KOPT-K1 (cell line): ENCODE measurements around the gene GAA.

Experiments
- H3K27ac ChIP-seq: fragments of 200-600 bp; sonication (generic); 2 replicates; pipeline ENCODE4 v1.5.1; 2016; ENCODE audit warnings: antibody characterized with exemption, mild to moderate bottlenecking, low read depth, low read length; ENCODE audit not compliant: poor library complexity, severe bottlenecking
- H3K36me3 ChIP-seq: fragments of 200-600 bp; sonication (generic); 2 replicates; pipeline ENCODE4 v1.5.1; 2017; ENCODE audit warnings: antibody characterized with exemption, mild to moderate bottlenecking, low read length, moderate library complexity; ENCODE audit not compliant: insufficient read depth
- H3K9me3 ChIP-seq: fragments of 200-600 bp; sonication (generic); 2 replicates; pipeline ENCODE4 v1.5.1; 2017; ENCODE audit warnings: antibody characterized with exemption, low read length, mild to moderate bottlenecking; ENCODE audit not compliant: insufficient read depth, poor library complexity, severe bottlenecking

The GAA gene

DNA sequence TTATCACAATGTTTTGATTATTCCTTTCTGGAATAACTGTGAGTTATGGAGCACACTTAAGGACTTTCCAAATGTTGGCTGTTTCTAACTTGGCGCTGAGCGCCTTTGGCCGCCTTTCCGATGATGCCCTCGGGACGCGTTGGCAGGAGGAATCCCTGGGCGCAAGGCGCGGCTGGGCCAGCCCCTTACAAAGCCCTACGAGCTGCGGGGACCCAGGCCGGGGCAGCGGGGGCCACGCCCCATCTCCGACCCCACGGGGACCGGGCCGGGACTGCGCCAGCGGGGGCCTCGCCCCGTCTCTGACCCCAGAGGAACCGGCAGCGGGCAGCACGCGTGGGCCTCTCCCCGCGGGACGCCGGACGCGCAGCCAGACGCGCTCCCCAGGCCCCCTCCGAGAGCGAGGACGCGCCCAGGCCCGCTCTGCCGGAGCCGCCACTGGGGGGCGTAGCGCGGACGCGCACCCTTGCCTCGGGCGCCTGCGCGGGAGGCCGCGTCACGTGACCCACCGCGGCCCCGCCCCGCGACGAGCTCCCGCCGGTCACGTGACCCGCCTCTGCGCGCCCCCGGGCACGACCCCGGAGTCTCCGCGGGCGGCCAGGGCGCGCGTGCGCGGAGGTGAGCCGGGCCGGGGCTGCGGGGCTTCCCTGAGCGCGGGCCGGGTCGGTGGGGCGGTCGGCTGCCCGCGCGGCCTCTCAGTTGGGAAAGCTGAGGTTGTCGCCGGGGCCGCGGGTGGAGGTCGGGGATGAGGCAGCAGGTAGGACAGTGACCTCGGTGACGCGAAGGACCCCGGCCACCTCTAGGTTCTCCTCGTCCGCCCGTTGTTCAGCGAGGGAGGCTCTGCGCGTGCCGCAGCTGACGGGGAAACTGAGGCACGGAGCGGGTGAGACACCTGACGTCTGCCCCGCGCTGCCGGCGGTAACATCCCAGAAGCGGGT lies at the start of gene GAA:
GAA (plus strand) TSS at position 571 of the 935 bp plus-strand sequence. CDS start 3,006 bp downstream, outside the sequence.
- H3K9me3 ChIP-seq = no peaks in the 10 kb centered on the region
- H3K27ac ChIP-seq = peak within 1 kb of the TSS; percentile 77

GRCh38 chr17:80051681-80052080 lies 49.7 kb upstream of the GAA start:
- no peak overlapping the region for H3K27ac ChIP-seq
- no peaks in the 10 kb centered on the region for H3K9me3 ChIP-seq
- no peaks in the 10 kb centered on the region for H3K36me3 ChIP-seq

More for the DNA sequence above, at the start of gene GAA:
- no peaks in the 10 kb centered on the region for H3K36me3 ChIP-seq

DNA sequence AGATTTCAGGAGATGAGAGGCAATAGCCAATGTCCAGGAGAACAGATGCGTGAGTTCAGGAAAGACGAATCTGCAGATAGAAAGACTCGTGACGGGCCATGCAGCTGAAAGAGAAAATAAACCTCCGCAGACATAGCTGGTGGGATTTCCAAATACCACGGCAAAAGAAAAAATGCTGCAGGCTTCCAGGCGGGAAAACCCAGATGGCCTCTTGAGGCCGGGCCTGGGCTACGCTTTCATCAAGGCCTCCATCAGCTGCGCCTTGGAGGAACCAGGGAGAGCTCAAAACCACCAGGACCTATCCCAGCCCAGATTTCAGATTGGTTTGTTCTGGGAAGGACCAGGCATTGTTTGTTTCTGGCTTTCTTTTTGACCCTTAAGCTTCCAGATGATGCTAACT lies 48.3 kb upstream of the GAA start:
- Histone ChIP-seq H3K9me3 (no peaks in the 10 kb centered on the region), H3K27ac (no peak overlapping the region), H3K36me3 (no peaks in the 10 kb centered on the region)

- Histone ChIP-seq H3K9me3 (no peaks in the 10 kb centered on the region), H3K27ac (no peak overlapping the region)
Measured at GRCh38 chr17:80055597-80055996, 45.8 kb upstream of the GAA start.

DNA sequence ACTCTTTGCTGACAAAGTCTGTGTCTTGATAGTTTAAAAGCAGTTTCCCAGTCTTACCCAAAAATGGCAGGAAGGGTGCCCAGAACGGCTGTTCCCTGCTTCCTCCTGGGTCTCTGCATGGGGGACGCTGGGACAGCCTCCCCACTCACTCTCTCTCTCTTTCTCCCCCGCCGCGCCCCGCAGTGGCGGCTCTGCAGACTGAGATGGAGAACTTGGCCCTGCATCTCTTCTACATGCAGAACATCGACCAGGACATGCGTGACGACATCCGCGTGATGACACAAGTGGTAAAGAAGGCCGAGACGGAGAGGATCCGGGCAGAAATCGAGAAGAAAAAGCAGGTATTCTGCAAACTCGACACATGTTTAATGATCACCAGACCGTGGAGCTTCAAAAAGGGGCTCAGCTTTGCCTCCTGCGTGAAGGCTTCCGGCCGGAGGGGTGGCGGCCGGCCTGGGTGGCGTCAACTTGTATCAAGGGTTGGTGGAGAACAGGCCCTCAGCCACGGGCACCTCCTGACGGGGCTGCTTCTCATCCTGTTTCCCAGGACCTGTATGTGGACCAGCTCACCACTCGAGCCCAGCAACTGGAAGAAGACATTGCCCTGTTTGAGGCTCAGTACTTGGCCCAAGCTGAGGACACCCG lies 42.9 kb upstream of the GAA start:
- Histone ChIP-seq H3K27ac (no peak overlapping the region), H3K36me3 (no peaks in the 10 kb centered on the region), H3K9me3 (no peaks in the 10 kb centered on the region)

More at GRCh38 chr17:80055597-80055996, 45.8 kb upstream of the GAA start:
- no peaks in the 10 kb centered on the region for H3K36me3 ChIP-seq

GRCh38 chr17:80060644-80061043 lies 40.7 kb upstream of the GAA start:
- Histone ChIP-seq H3K9me3 (no peaks in the 10 kb centered on the region), H3K27ac (no peak overlapping the region), H3K36me3 (no peaks in the 10 kb centered on the region)

GRCh38 chr17:80061421-80061820 lies 40.0 kb upstream of the GAA start:
- Histone ChIP-seq H3K9me3 (no peaks in the 10 kb centered on the region), H3K36me3 (no peaks in the 10 kb centered on the region)

GRCh38 chr17:80063830-80064585 lies 37.4 kb upstream of the GAA start:
- Histone ChIP-seq H3K9me3 (no peaks in the 10 kb centered on the region), H3K36me3 (no peaks in the 10 kb centered on the region), H3K27ac (no peak overlapping the region)

More at GRCh38 chr17:80061421-80061820, 40.0 kb upstream of the GAA start:
- H3K27ac ChIP-seq = no peak overlapping the region

DNA sequence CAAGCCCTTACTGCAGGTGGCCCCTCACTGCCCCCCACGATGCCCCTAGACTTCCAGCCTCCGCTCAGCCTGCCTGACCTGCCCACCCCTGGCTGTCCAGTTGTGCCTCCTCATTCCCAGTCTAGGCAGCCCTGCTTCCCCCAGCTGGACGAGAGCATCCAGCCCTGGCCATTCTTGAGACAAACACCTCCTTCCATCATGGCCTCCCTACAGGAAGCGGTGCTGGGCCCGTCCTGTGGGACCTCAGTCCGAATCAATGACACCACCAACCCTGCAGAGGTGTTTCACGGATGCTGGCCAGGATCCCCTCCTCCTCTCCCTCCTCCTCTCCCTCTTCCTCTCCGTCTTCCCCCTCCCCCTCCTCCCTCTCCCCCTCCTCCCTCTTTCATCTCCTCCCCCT lies 36.7 kb upstream of the GAA start:
- Histone ChIP-seq H3K36me3 (no peaks in the 10 kb centered on the region), H3K9me3 (no peaks in the 10 kb centered on the region), H3K27ac (no peak overlapping the region)

- Histone ChIP-seq H3K27ac (no peak overlapping the region), H3K36me3 (no peaks in the 10 kb centered on the region), H3K9me3 (no peaks in the 10 kb centered on the region)
Measured at GRCh38 chr17:80065478-80066170, 35.8 kb upstream of the GAA start.

DNA sequence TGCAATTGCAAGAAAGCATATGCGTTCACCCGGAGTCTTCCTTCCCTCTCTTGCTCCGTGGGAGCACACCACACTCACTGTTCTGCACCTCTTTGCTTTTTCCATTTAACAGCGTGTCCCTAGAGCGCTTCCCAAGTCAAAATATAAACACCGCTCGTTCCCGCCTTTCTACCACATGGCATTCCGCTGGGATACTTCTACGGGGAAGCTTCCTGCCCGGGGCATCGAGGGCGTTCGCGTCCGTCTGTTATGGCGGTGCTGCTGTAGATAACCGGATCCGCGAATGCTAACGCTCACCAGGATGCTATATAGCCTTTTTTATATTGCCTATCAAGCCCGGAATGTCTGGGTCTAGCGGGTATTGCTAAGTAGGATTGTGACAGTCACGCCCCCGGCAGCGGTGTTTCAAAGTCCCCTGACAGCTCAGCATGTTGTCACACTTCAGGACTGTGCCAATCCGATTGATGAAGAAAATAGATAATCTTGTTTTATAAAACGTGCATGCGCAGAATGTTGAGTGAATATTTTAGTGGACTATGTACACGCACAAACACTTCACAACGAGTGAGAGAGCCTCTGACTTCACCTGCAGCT lies 33.9 kb upstream of the GAA start:
- Histone ChIP-seq H3K36me3 (no peaks in the 10 kb centered on the region), H3K27ac (no peak overlapping the region)

DNA sequence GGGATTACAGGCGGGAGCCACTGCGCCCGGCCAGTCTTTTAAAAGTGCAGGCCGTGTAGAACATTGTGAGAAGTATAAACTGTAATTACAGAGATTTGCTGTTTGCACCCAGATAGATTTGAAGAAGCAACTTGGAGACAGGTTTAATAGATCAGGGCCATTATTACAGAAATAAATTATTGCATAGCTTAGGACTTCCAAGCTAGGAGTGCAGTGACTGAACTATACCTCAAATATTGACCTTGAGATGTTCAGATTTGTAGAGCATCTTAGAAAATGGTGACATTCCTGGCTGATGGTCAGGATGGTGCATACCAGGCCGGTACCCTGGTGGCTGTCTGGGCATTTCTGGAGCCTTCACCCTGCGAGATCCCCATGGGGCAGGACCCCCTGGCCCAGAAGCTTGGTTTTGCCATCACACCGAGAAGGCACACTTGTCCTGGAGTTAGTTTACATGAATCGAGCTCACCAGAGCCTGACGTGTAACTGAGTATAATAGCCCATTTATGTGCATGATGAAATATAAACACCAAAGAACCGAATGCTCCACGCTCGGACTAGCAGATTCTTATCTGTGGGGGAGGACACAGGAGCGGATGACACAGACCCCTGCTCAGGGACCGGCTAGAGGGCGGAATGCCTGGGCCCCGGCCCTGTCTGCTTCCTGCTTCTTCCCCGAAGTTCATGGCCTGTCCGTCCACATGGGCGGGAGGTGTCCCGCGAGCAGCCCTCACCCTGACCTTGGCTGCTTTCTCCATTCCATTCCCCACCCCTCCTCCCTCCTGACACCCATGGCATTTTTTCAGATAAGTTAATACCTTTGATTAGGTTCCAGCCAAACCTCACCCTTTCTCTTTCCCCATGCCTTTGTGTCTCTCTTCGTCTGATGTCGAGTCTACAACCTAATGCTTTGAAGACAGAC lies 32.8 kb upstream of the GAA start:
- H3K9me3 ChIP-seq = no peaks in the 10 kb centered on the region
- H3K27ac ChIP-seq = no peak overlapping the region
- H3K36me3 ChIP-seq = no peaks in the 10 kb centered on the region

More for the DNA sequence above, 33.9 kb upstream of the GAA start:
- no peaks in the 10 kb centered on the region for H3K9me3 ChIP-seq

DNA sequence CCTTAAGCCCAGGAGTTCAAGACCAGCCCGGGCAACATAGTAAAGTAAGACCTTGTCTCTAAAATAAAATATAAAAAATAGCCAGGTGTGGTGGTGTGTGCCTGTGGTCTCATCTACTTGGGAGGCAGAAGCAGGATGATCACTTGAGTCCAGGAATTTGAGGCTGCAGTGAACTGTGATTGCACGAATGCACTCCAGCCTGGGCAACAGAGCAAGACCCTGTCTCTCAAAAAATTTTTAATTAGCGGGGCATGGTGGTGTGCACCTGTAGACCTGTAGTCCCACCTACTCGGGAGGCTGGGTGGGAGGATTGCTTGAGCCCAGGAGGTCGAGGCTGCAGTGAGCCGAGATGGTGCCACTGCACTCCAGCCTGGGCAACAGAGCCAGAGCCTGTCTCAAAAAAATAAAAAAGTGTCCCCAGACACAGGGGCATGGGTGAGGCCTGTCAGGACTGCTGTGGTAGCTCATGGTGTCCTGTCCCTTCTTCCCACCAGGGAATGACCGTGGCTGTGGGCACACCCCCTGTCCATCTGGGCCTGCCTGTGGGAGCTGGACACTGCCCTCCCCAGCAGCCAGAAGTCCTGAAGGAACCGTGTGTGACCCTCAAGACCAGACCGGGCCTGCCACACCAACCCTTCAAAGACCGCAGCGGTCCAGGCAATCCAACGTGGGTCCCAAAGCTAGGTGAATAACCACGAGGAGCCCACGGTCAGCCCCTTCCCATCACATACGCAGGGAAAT lies 30.8 kb upstream of the GAA start:
- no peaks in the 10 kb centered on the region for H3K36me3 ChIP-seq
- H3K27ac ChIP-seq = no peak overlapping the region
- no peaks in the 10 kb centered on the region for H3K9me3 ChIP-seq
